Natural killer cell (primary cell): ENCODE measurements around the gene S100A14. TPM values are rescaled to one million over a fixed set of nuclear protein-coding genes. Genes with fewer than 3 reads are reported as not detected.

Experiments used
- ATAC-seq, 3 donors: fragments of 150-1000 bp in 2 of 3; fragments of 200-7000 bp in 1 of 3; cut with Tn5 transposase; 1 replicate in 1 of 3; 2 replicates in 2 of 3; pipeline ENCODE4 v1.10.0; 2021; ENCODE audit warnings: mild to moderate bottlenecking in 2 of 3, moderate library complexity in 2 of 3
- DNase-seq, 2 donors: peaks; one replicate each; pipeline versions ENCODE4 v3.0.0 to v3.0.0-alpha.2; 2013 to 2021; ENCODE audit warnings: mixed read lengths in 1 of 2
- H3K27ac ChIP-seq: one replicate; pipeline ENCODE4 v1.5.1; 2013; ENCODE audit warnings: mild to moderate bottlenecking, low read length
- H3K27me3 ChIP-seq: one replicate; pipeline ENCODE4 v1.6.1; 2013; ENCODE audit warnings: low read length; ENCODE audit not compliant: control insufficient read depth, insufficient read depth
- H3K36me3 ChIP-seq: one replicate; pipeline ENCODE4 v1.6.1; 2013; ENCODE audit warnings: low read length; ENCODE audit not compliant: control insufficient read depth, insufficient read depth
- H3K4me1 ChIP-seq: one replicate; pipeline ENCODE4 v1.6.1; 2013; ENCODE audit warnings: low read length; ENCODE audit not compliant: control insufficient read depth, insufficient read depth
- H3K4me3 ChIP-seq: one replicate; pipeline ENCODE4 v1.5.1; 2013; ENCODE audit warnings: low read length
- H3K9me3 ChIP-seq: one replicate; pipeline ENCODE4 v1.6.1; 2013; ENCODE audit warnings: low read length; ENCODE audit not compliant: control insufficient read depth, insufficient read depth
- H3K27ac Mint-ChIP-seq, 2 donors: one replicate each; pipeline ENCODE4 v1.8.0; 2022; ENCODE audit warnings: mild to moderate bottlenecking in 2 of 2, mixed read lengths in 2 of 2, moderate library complexity in 1 of 2
- H3K27me3 Mint-ChIP-seq, 2 donors: one replicate each; pipeline ENCODE4 v1.8.0; 2022; ENCODE audit warnings: low read depth in 2 of 2, mixed read lengths in 2 of 2
- H3K36me3 Mint-ChIP-seq: one replicate; pipeline ENCODE4 v1.8.0; 2022; ENCODE audit warnings: mixed read lengths
- H3K4me1 Mint-ChIP-seq, 2 donors: one replicate each; pipeline ENCODE4 v1.8.0; 2022; ENCODE audit warnings: mixed read lengths in 2 of 2
- H3K4me3 Mint-ChIP-seq: one replicate; pipeline ENCODE4 v1.8.0; 2022; ENCODE audit warnings: mild to moderate bottlenecking, moderate library complexity, mixed read lengths
- H3K9me3 Mint-ChIP-seq, 2 donors: one replicate each; pipeline ENCODE4 v1.8.0; 2022; ENCODE audit warnings: mixed read lengths in 2 of 2
- WGBS: methylation state at CpG from one replicate; pipeline ENCODE4 v1.1.7; 2013; ENCODE audit warnings: missing lambda C conversion rate; ENCODE audit not compliant: insufficient coverage; 5-methylcytosine and 5-hydroxymethylcytosine counted together
- intact Hi-C: fragments of 100-400 bp; cut with micrococcal nuclease; formaldehyde crosslinking; loops from one replicate; pipeline ENCODE4 v1.14.2; 2022
- total RNA-seq, 4 donors: library from RNA; stranded (reverse); fragments of 120-200 nt in 1 of 4; gene quantifications; one replicate each; pipeline versions ENCODE4 v1.2.3 to v1.2.4, GENCODE V29; 2013 to 2022
- TF ChIP-seq, protein P1 (sequence below): fragments of 200-600 bp; IDR thresholded peaks from one replicate; pipeline ENCODE4 v1.8.0; 2022; ENCODE audit warnings: antibody characterized with exemption

Gene S100A14
- total RNA-seq, 3 donors from 2014 or later (not counting 1 experiment from before 2014, with no cell fraction given) = not detected

DNA sequence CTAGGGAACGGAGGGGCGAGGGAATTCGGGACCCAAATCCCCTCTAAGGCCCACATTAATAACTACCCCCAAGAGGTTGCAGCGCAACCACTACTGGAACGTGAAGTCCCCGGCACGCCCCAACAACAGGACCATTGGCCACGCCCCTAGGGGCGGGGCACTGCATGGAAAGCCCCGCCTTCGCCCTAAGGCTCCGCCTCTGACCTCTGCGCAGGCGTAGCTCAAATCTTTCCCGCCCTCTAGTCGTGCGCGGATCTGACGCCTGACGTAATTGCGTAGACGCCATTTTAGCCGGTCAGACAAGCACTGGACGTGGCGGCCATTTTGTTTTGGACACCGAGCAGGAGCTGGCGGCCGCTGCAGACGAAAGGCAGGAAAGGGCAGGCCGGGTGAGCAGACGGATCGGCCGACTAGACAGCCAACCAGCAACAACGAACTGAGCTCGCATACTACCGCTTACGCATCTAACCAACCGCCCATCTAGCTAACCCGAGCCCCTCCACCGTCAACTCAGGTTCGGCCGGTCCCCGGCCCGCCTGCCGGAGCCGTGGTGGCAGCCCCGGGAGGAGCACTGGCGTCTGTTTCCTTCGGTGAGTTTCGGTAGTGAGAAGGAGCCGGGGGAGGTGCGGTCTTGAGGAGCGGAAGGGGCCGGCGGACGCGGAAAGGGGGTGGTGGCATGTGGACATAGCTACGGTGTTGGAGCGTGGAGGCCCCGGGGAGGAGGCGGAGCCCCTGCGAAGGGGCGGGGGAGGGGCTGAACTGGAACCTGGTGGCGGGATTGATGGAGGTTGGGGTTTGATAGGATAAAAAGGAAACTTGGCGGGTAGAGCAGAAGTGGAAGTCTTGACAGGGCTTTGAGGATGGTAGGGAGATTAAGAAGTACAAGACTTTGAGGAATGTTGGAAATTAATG, 17.9 kb upstream of the S100A14 start, which contains the start of gene CHTOP:
TSS of gene CHTOP (plus strand) at position 313 of the 912 bp plus-strand sequence. CDS start 2,523 bp downstream, outside the sequence.
- Histone ChIP-seq H3K27me3 (no peaks in the 10 kb centered on the region), H3K27ac (peak within 1 kb of the TSS; percentile 91), H3K36me3 (peaks cover 30% of the 10 kb centered on the region), H3K4me1 (peaks cover 24% of the 10 kb centered on the region), H3K9me3 (no peaks in the 10 kb centered on the region), H3K4me3 (peak within 1 kb of the TSS; percentile 72)
- H3K27ac Mint-ChIP-seq = peak within 1 kb of the TSS; percentile 98 to 99
- H3K4me3 Mint-ChIP-seq = peak within 1 kb of the TSS; percentile 99
- DNase-seq = peak; percentile 98 to 99
- peak; percentile 86 to 97 (median 88) for ATAC-seq
- TF ChIP-seq, protein P1, sequence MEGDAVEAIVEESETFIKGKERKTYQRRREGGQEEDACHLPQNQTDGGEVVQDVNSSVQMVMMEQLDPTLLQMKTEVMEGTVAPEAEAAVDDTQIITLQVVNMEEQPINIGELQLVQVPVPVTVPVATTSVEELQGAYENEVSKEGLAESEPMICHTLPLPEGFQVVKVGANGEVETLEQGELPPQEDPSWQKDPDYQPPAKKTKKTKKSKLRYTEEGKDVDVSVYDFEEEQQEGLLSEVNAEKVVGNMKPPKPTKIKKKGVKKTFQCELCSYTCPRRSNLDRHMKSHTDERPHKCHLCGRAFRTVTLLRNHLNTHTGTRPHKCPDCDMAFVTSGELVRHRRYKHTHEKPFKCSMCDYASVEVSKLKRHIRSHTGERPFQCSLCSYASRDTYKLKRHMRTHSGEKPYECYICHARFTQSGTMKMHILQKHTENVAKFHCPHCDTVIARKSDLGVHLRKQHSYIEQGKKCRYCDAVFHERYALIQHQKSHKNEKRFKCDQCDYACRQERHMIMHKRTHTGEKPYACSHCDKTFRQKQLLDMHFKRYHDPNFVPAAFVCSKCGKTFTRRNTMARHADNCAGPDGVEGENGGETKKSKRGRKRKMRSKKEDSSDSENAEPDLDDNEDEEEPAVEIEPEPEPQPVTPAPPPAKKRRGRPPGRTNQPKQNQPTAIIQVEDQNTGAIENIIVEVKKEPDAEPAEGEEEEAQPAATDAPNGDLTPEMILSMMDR = no peak
- intact Hi-C loops = loop anchor here (2.0 to 5.0 kb wide), 3 partner anchors 37 to 358 kb away; partner anchors contain the start of genes ILF2 and RPS27
- no peaks in the 10 kb centered on the region for H3K9me3 Mint-ChIP-seq
- peaks cover 7% of the 10 kb centered on the region for H3K36me3 Mint-ChIP-seq
- WGBS = 3% methylated on average over 64 of the region's 65 CpGs
- H3K4me1 Mint-ChIP-seq = peaks cover 24 to 34% of the 10 kb centered on the region in 2 donors
- H3K27me3 Mint-ChIP-seq = no peaks in the 10 kb centered on the region

DNA sequence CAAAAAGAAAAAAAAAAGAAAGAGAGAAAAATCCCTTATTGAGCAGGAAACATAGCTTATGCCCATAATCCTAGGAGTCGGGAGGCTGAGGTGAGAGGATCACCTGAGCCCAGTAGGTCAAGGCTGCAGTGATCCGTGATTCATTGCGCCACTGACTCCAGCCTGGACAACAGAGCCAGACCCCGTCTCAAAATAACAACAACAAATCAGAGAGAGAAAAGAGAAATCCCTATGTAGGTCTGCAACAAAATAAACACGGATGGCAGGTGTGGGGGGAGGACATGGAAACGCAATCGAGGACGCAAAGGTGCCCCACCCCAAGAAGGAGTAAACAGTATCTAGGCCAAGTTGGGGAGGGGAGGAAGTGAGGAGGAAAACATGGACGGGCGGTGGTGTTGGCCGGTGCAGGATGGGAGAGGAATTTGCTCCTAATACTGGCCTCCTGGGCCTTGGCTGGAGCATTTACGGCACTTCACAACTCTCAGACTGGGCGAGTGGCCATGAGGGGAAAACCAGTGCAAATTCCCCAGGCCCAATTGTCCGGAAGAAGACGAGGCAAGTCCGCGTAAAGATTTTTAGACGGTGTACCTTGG, 17.1 kb upstream of the S100A14 start:
- peak overlapping the region; percentile 99 for H3K4me3 Mint-ChIP-seq
- no peaks in the 10 kb centered on the region for H3K27me3 Mint-ChIP-seq
- peaks cover 7% of the 10 kb centered on the region for H3K36me3 Mint-ChIP-seq
- peaks cover 24 to 34% of the 10 kb centered on the region in 2 donors for H3K4me1 Mint-ChIP-seq
- Histone ChIP-seq H3K27ac (peak overlapping the region; percentile 91), H3K4me1 (peaks cover 24% of the 10 kb centered on the region), H3K9me3 (no peaks in the 10 kb centered on the region), H3K4me3 (peak overlapping the region; percentile 72), H3K27me3 (no peaks in the 10 kb centered on the region), H3K36me3 (peaks cover 24% of the 10 kb centered on the region)
- 85% methylated on average over 17 of the region's 18 CpGs for WGBS
- DNase-seq (no peak), ATAC-seq (no peak)
- peak overlapping the region; percentile 98 to 99 for H3K27ac Mint-ChIP-seq
- no peaks in the 10 kb centered on the region for H3K9me3 Mint-ChIP-seq
- intact Hi-C loops = loop anchor here (5.0 kb wide), 1 partner anchor 359 kb away; the partner anchor contains the start of gene RPS27
- TF ChIP-seq, protein P1 = no peak

DNA sequence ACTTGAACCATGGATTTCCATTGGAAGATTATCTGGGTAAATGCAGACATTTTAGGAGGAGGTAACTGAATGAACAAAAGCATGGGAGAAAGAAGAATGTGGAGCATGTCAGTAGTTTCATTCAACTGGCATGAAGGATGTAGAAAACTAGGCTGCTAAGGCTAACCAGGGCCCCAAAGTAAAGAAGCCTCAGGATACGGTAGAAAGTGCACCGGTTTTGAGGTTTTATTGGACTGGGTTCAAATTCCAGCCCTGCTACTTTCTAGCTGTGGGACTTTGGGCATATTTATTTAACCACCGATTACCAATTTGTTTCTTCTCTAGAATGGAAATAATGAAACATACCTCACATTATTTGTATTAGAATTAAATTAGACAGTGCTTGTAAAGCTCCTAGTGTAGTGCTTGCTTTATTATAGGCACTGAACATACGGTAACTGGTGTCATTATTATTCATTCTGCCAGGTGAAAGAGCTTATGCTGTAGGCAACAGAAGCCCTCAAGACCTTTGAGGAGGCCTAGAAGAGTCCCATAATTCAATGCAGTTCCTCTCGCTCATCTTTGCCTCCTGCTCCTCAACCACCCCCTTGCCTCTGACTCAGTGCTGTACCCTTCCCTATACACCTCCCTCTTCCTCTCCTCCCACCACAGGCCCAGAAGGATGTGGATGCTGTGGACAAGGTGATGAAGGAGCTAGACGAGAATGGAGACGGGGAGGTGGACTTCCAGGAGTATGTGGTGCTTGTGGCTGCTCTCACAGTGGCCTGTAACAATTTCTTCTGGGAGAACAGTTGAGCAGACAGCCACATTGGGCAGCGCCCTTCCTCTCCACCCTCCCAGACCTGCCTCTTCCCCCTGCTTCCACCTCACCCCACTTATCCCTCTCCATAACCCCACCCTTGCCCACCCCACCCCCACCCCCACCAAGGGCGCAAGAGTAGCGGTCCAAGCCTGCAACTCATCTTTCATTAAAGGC, 15.2 kb upstream of the S100A14 start:
- intact Hi-C loops = loop anchor here (5.0 kb wide), 1 partner anchor 361 kb away; the partner anchor contains the start of gene RPS27
- Mint-ChIP-seq H3K36me3 (no peaks in the 10 kb centered on the region), H3K4me3 (no peak overlapping the region), H3K4me1 (peaks cover 26 to 30% of the 10 kb centered on the region in 2 donors), H3K9me3 (no peaks in the 10 kb centered on the region), H3K27me3 (peaks cover 6% of the 10 kb centered on the region in 2 donors), H3K27ac (no peak overlapping the region)
- TF ChIP-seq, protein P1 = no peak
- DNase-seq (no peak), ATAC-seq (no peak)
- no peak overlapping the region for H3K4me3 ChIP-seq
- H3K27me3 ChIP-seq = no peaks in the 10 kb centered on the region
- 87% methylated on average over 7 of the region's 10 CpGs for WGBS
- peaks cover 39% of the 10 kb centered on the region for H3K4me1 ChIP-seq
- H3K36me3 ChIP-seq = peaks cover 5% of the 10 kb centered on the region
- H3K9me3 ChIP-seq = no peaks in the 10 kb centered on the region
- H3K27ac ChIP-seq = no peak overlapping the region
